Astrocyte (in vitro differentiated cells and primary cell): ENCODE measurements around the gene GASK1B. TPM values are rescaled to one million over a fixed set of nuclear protein-coding genes. Genes with fewer than 3 reads are reported as not detected.

ENCODE experiments used
- DNase-seq: peaks from one replicate; pipeline ENCODE4 v3.0.0-alpha.2; 2010; ENCODE audit warnings: low read depth
- FAIRE-seq: peaks from 2 replicates; lab custom pipeline; 2011; peaks lifted over from hg19 to GRCh38; lab: Jason Lieb, UNC
- H2AFZ ChIP-seq: 2 replicates; pipeline ENCODE4 v1.6.0; 2012; ENCODE audit warnings: low read depth, low read length, inconsistent platforms
- H3K27ac ChIP-seq: 2 replicates; pipeline ENCODE4 v1.5.1; 2011; ENCODE audit warnings: low read depth, low read length, inconsistent platforms
- H3K27me3 ChIP-seq: 2 replicates; pipeline ENCODE4 v1.6.0; 2011; ENCODE audit warnings: low read length, inconsistent platforms; ENCODE audit not compliant: insufficient read depth
- H3K36me3 ChIP-seq: 2 replicates; pipeline ENCODE4 v1.5.1; 2011; ENCODE audit warnings: low read length, inconsistent platforms; ENCODE audit not compliant: insufficient read depth
- H3K4me1 ChIP-seq: 2 replicates; pipeline ENCODE4 v1.5.1; 2011; ENCODE audit warnings: low read length, inconsistent platforms; ENCODE audit not compliant: insufficient read depth
- H3K4me2 ChIP-seq: 2 replicates; pipeline ENCODE4 v1.6.0; 2012; ENCODE audit warnings: low read length, inconsistent platforms
- H3K4me3 ChIP-seq: 2 replicates; pipeline ENCODE4 v1.5.1; 2011; ENCODE audit warnings: low read depth, mild to moderate bottlenecking, low read length, inconsistent platforms; ENCODE audit not compliant: insufficient read depth
- H3K79me2 ChIP-seq: 2 replicates; pipeline ENCODE4 v1.6.0; 2012; ENCODE audit warnings: mild to moderate bottlenecking, low read length, inconsistent platforms; ENCODE audit not compliant: insufficient read depth
- H3K9ac ChIP-seq: 2 replicates; pipeline ENCODE4 v1.6.0; 2012; ENCODE audit warnings: mild to moderate bottlenecking, low read length, inconsistent platforms
- H3K9me3 ChIP-seq: 2 replicates; pipeline ENCODE4 v1.5.1; 2012; ENCODE audit warnings: low read depth, mild to moderate bottlenecking, low read length, inconsistent platforms; ENCODE audit not compliant: insufficient read depth
- H4K20me1 ChIP-seq: 2 replicates; pipeline ENCODE4 v1.6.0; 2012; ENCODE audit warnings: low read length, inconsistent platforms; ENCODE audit not compliant: insufficient read depth
- H3K27ac Mint-ChIP-seq: one replicate; pipeline ENCODE4 v1.8.0; 2021; ENCODE audit warnings: mild to moderate bottlenecking, mixed read lengths; ENCODE audit not compliant: unreplicated experiment
- H3K27me3 Mint-ChIP-seq: one replicate; pipeline ENCODE4 v1.8.0; 2021; ENCODE audit warnings: low read depth, mixed read lengths; ENCODE audit not compliant: unreplicated experiment
- H3K36me3 Mint-ChIP-seq: one replicate; pipeline ENCODE4 v1.8.0; 2021; ENCODE audit warnings: low read depth, mixed read lengths; ENCODE audit not compliant: unreplicated experiment
- H3K4me1 Mint-ChIP-seq: one replicate; pipeline ENCODE4 v1.8.0; 2021; ENCODE audit warnings: low read depth, mixed read lengths; ENCODE audit not compliant: unreplicated experiment
- H3K4me3 Mint-ChIP-seq: one replicate; pipeline ENCODE4 v1.8.0; 2021; ENCODE audit warnings: mild to moderate bottlenecking, moderate library complexity, mixed read lengths; ENCODE audit not compliant: unreplicated experiment
- H3K9me3 Mint-ChIP-seq: one replicate; pipeline ENCODE4 v1.8.0; 2021; ENCODE audit warnings: mild to moderate bottlenecking, mixed read lengths; ENCODE audit not compliant: unreplicated experiment
- CTCF ChIP-seq: IDR thresholded peaks from 2 replicates; pipeline ENCODE4 v1.5.1; 2011; ENCODE audit warnings: low read depth, mild to moderate bottlenecking, inconsistent platforms, low read length, moderate library complexity; ENCODE audit not compliant: insufficient read depth
- EZH2 ChIP-seq: IDR thresholded peaks from 2 replicates; pipeline ENCODE4 v1.6.1; 2012; ENCODE audit warnings: mild to moderate bottlenecking, low read length, inconsistent platforms; ENCODE audit not compliant: insufficient read depth
- total RNA-seq: library from RNA; stranded (reverse); gene quantifications from 2 replicates; pipeline ENCODE4 v1.2.1, GENCODE V29; 2021

The GASK1B gene
- total RNA-seq, 1 donor from 2014 or later = 34.2 TPM

GRCh38 chr4:158159054-158159717 lies 13.6 kb downstream of the GASK1B start:
- H3K27me3 ChIP-seq = no peaks in the 10 kb centered on the region
- no peak overlapping the region for H3K4me3 ChIP-seq
- Mint-ChIP-seq H3K4me1 (peaks cover 64% of the 10 kb centered on the region), H3K4me3 (peak overlapping the region; percentile 25), H3K9me3 (no peaks in the 10 kb centered on the region), H3K36me3 (peaks cover 2% of the 10 kb centered on the region), H3K27me3 (no peaks in the 10 kb centered on the region), H3K27ac (peak overlapping the region; percentile 81)
- peak overlapping the region; percentile 63 for H3K9ac ChIP-seq
- H4K20me1 ChIP-seq = no peaks in the 10 kb centered on the region
- no peak overlapping the region for H2AFZ ChIP-seq
- peak; percentile 95 for DNase-seq
- H3K9me3 ChIP-seq = no peaks in the 10 kb centered on the region
- no peaks in the 10 kb centered on the region for H3K79me2 ChIP-seq
- H3K36me3 ChIP-seq = no peaks in the 10 kb centered on the region
- H3K4me1 ChIP-seq = peaks cover 34% of the 10 kb centered on the region
- no peak for TF ChIP-seq EZH2
- TF ChIP-seq CTCF = no peak
- H3K27ac ChIP-seq = peak overlapping the region; percentile 79
- H3K4me2 ChIP-seq = peak overlapping the region; percentile 37
- FAIRE-seq = no peak

GRCh38 chr4:158157412-158157811 lies 15.4 kb downstream of the GASK1B start:
- H3K27ac ChIP-seq = peak overlapping the region; percentile 42

More at GRCh38 chr4:158157412-158157811, 15.4 kb downstream of the GASK1B start:
- Mint-ChIP-seq H3K27ac (peak overlapping the region; percentile 92), H3K27me3 (no peaks in the 10 kb centered on the region), H3K36me3 (peaks cover 9% of the 10 kb centered on the region), H3K4me1 (peaks cover 58% of the 10 kb centered on the region), H3K4me3 (no peak overlapping the region), H3K9me3 (no peaks in the 10 kb centered on the region)
- FAIRE-seq = no peak
- Histone ChIP-seq H4K20me1 (no peaks in the 10 kb centered on the region), H3K9ac (no peak overlapping the region), H2AFZ (no peak overlapping the region), H3K36me3 (no peaks in the 10 kb centered on the region), H3K4me1 (peaks cover 31% of the 10 kb centered on the region), H3K4me3 (no peak overlapping the region), H3K27me3 (no peaks in the 10 kb centered on the region), H3K9me3 (no peaks in the 10 kb centered on the region), H3K79me2 (no peaks in the 10 kb centered on the region), H3K4me2 (no peak overlapping the region)
- no peak for DNase-seq
- no peak for TF ChIP-seq CTCF
- TF ChIP-seq EZH2 = no peak
